Measurements from ENCODE around the gene SYT11. TPM values are rescaled to one million over a fixed set of nuclear protein-coding genes. Genes with fewer than 3 reads are reported as not detected.

Gene SYT11
- total RNA-seq, 1 donor from 2014 or later, result 419 TPM

- no peak for DNase-seq
- no peaks in the 10 kb centered on the region for H3K36me3 Mint-ChIP-seq (ENCODE audit: unreplicated experiment)
- no peaks in the 10 kb centered on the region for H3K27me3 Mint-ChIP-seq (ENCODE audit: unreplicated experiment)
- no peak for TF ChIP-seq CTCF (IDR thresholded peaks at IDR 0.05; ENCODE audit: partially characterized antibody, unreplicated experiment)
- H3K4me3 Mint-ChIP-seq (ENCODE audit: unreplicated experiment), result no peak overlapping the region
- no peak overlapping the region for H3K27ac Mint-ChIP-seq (ENCODE audit: unreplicated experiment)
- H3K4me1 Mint-ChIP-seq (ENCODE audit: low read depth, unreplicated experiment), result no peaks in the 10 kb centered on the region
- H3K9me3 Mint-ChIP-seq (ENCODE audit: unreplicated experiment), result no peaks in the 10 kb centered on the region
Observed at GRCh38 chr1:155898888-155899287, 39.5 kb downstream of the SYT11 start.

- no peak overlapping the region for H3K4me3 Mint-ChIP-seq (ENCODE audit: unreplicated experiment)
- no peak for DNase-seq
- H3K4me1 Mint-ChIP-seq (ENCODE audit: low read depth, unreplicated experiment), result no peaks in the 10 kb centered on the region
- no peaks in the 10 kb centered on the region for H3K27me3 Mint-ChIP-seq (ENCODE audit: unreplicated experiment)
- H3K9me3 Mint-ChIP-seq (ENCODE audit: unreplicated experiment), result no peaks in the 10 kb centered on the region
- no peak for TF ChIP-seq CTCF (IDR thresholded peaks at IDR 0.05; ENCODE audit: partially characterized antibody, unreplicated experiment)
- no peak overlapping the region for H3K27ac Mint-ChIP-seq (ENCODE audit: unreplicated experiment)
- H3K36me3 Mint-ChIP-seq (ENCODE audit: unreplicated experiment), result no peaks in the 10 kb centered on the region
Observed at GRCh38 chr1:155899683-155900082, 40.3 kb downstream of the SYT11 start.

- Mint-ChIP-seq H3K4me1 (ENCODE audit: low read depth, unreplicated experiment) (no peaks in the 10 kb centered on the region), H3K36me3 (ENCODE audit: unreplicated experiment) (no peaks in the 10 kb centered on the region), H3K27me3 (ENCODE audit: unreplicated experiment) (no peaks in the 10 kb centered on the region), H3K4me3 (ENCODE audit: unreplicated experiment) (no peak overlapping the region), H3K9me3 (ENCODE audit: unreplicated experiment) (no peaks in the 10 kb centered on the region), H3K27ac (ENCODE audit: unreplicated experiment) (no peak overlapping the region)
- DNase-seq, result no peak
- TF ChIP-seq CTCF (IDR thresholded peaks at IDR 0.05; ENCODE audit: partially characterized antibody, unreplicated experiment), result no peak
Observed at GRCh38 chr1:155900161-155900560, 40.8 kb downstream of the SYT11 start.

GRCh38 chr1:155904261-155904660, 44.9 kb downstream of the SYT11 start:
- Mint-ChIP-seq H3K27me3 (ENCODE audit: unreplicated experiment) (no peaks in the 10 kb centered on the region), H3K27ac (ENCODE audit: unreplicated experiment) (no peak overlapping the region), H3K4me3 (ENCODE audit: unreplicated experiment) (no peak overlapping the region), H3K36me3 (ENCODE audit: unreplicated experiment) (no peaks in the 10 kb centered on the region), H3K4me1 (ENCODE audit: low read depth, unreplicated experiment) (no peaks in the 10 kb centered on the region), H3K9me3 (ENCODE audit: unreplicated experiment) (no peaks in the 10 kb centered on the region)
- TF ChIP-seq CTCF (IDR thresholded peaks at IDR 0.05; ENCODE audit: partially characterized antibody, unreplicated experiment), result no peak
- no peak for DNase-seq

- Mint-ChIP-seq H3K4me1 (ENCODE audit: low read depth, unreplicated experiment) (peaks cover 3% of the 10 kb centered on the region), H3K36me3 (ENCODE audit: unreplicated experiment) (no peaks in the 10 kb centered on the region), H3K27me3 (ENCODE audit: unreplicated experiment) (no peaks in the 10 kb centered on the region), H3K9me3 (ENCODE audit: unreplicated experiment) (peaks cover 3% of the 10 kb centered on the region), H3K4me3 (ENCODE audit: unreplicated experiment) (peak overlapping the region; percentile 92), H3K27ac (ENCODE audit: unreplicated experiment) (peak overlapping the region; percentile 72)
- no peak for DNase-seq
- no peak for TF ChIP-seq CTCF (IDR thresholded peaks at IDR 0.05; ENCODE audit: partially characterized antibody, unreplicated experiment)
Observed at GRCh38 chr1:155909894-155910293, 50.5 kb downstream of the SYT11 start.

All from glutamatergic neuron (in vitro differentiated cells).